Duodenal mucosa (tissue), 2 donors: ENCODE data around the gene NUP62CL.

Source experiments
- H3K27ac ChIP-seq: one replicate; pipeline ENCODE4 v1.7.0; 2013; ENCODE audit warnings: low read depth, low read length
- H3K27me3 ChIP-seq, 2 donors: one replicate each; pipeline ENCODE4 v1.7.0; 2013; ENCODE audit warnings: low read length in 2 of 2, control low read depth in 1 of 2; ENCODE audit not compliant: insufficient read depth in 2 of 2, control insufficient read depth in 1 of 2
- H3K36me3 ChIP-seq, 2 donors: one replicate each; pipeline ENCODE4 v1.7.0; 2013; ENCODE audit warnings: low read length in 2 of 2, control low read depth in 1 of 2; ENCODE audit not compliant: insufficient read depth in 2 of 2, control insufficient read depth in 1 of 2
- H3K4me1 ChIP-seq, 2 donors: one replicate each; pipeline ENCODE4 v1.7.0; 2013; ENCODE audit warnings: low read length in 2 of 2, control low read depth in 1 of 2; ENCODE audit not compliant: insufficient read depth in 2 of 2, control insufficient read depth in 1 of 2
- H3K4me3 ChIP-seq, 2 donors: one replicate each; pipeline ENCODE4 v1.7.0; 2013; ENCODE audit warnings: low read length in 2 of 2, low read depth in 1 of 2
- H3K9ac ChIP-seq, 2 donors: one replicate each; pipeline ENCODE4 v1.7.0; 2013; ENCODE audit warnings: low read length in 2 of 2, low read depth in 1 of 2
- H3K9me3 ChIP-seq, 2 donors: one replicate each; pipeline ENCODE4 v1.7.0; 2013; ENCODE audit warnings: low read length in 2 of 2, control low read depth in 1 of 2; ENCODE audit not compliant: control insufficient read depth in 1 of 2

Gene NUP62CL

DNA sequence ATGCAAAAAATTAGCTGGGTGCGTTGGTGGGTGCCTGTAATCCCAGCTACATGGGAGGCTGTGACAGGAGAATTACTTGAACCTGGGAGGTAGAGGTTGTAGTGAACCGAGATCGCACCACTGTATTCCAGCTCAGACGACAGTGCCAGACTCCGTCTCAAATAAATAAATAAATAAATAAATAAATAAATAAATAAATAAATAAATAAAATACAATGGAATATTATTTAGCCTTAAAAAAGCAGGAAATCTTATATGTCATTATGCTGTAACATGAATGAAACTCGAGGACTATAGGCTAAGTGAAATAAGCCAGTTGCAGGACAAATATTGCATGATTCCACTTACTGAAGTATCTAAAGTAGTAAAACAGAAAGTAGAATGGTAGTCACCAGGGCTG is 130.1 kb downstream of the NUP62CL start:
- no peaks in the 10 kb centered on the region for H3K27me3 ChIP-seq
- H3K36me3 ChIP-seq: no peaks in the 10 kb centered on the region
- no peaks in the 10 kb centered on the region for H3K4me1 ChIP-seq
- no peak overlapping the region for H3K4me3 ChIP-seq
- H3K9me3 ChIP-seq: no peaks in the 10 kb centered on the region
- no peak overlapping the region for H3K9ac ChIP-seq
- H3K27ac ChIP-seq: no peak overlapping the region
